Left ventricle myocardium inferior (tissue), 1 donor: Measurements from ENCODE around the gene RRP1. TPM values are rescaled to one million over a fixed set of nuclear protein-coding genes. Genes with fewer than 3 reads are reported as not detected.

Experiments used
- DNase-seq: peaks from one replicate; pipeline ENCODE4 v3.0.0-alpha.2; 2020
- H3K27ac ChIP-seq: fragments of 200-600 bp; replicated peaks from 2 replicates; pipeline ENCODE4 v1.8.0; 2021
- H3K27me3 ChIP-seq: fragments of 200-600 bp; 2 replicates; pipeline ENCODE4 v1.8.0; 2021; ENCODE audit warnings: low read depth
- H3K36me3 ChIP-seq: fragments of 200-600 bp; 2 replicates; pipeline ENCODE4 v1.8.0; 2021
- H3K4me1 ChIP-seq: fragments of 200-600 bp; 2 replicates; pipeline ENCODE4 v1.8.0; 2021
- H3K4me3 ChIP-seq: fragments of 200-600 bp; 2 replicates; pipeline ENCODE4 v1.8.0; 2021; ENCODE audit warnings: mild to moderate bottlenecking, moderate library complexity
- H3K9me3 ChIP-seq: fragments of 200-600 bp; replicated peaks from 2 replicates; pipeline ENCODE4 v1.8.0; 2021
- CTCF ChIP-seq: fragments of 200-600 bp; IDR thresholded peaks from 2 replicates; pipeline ENCODE4 v1.8.0; 2021; ENCODE audit warnings: antibody characterized with exemption, mild to moderate bottlenecking, borderline replicate concordance
- intact Hi-C: fragments of 100-400 bp; cut with micrococcal nuclease; formaldehyde crosslinking; loops from one replicate; pipeline ENCODE4 v1.11.0; 2022
- total RNA-seq: library from RNA; stranded (reverse); fragmentation: NEBNext Ultra II Directional; extraction: Animal tissue kit (Norgen Biotek cat#: 25700); gene quantifications from one replicate; pipeline ENCODE4 v1.2.1, GENCODE V29; 2021
- donor health status: DM: no; HTN: yes; CAD: no; lungs with severe emphysema.

Gene RRP1
- total RNA-seq, 1 donor from 2014 or later, result 8.5 TPM

GRCh38 chr21:43764576-43765495 lies 24.5 kb upstream of the RRP1 start:
- intact Hi-C loops, result loop anchor here (10.0 kb wide), 1 partner anchor 90 kb away; no protein-coding TSS in a partner anchor
- DNase-seq, result no peak
- Histone ChIP-seq H3K4me1 (peaks cover 8% of the 10 kb centered on the region), H3K4me3 (no peak overlapping the region), H3K9me3 (peaks cover 6% of the 10 kb centered on the region), H3K27ac (no peak overlapping the region), H3K36me3 (peaks cover 20% of the 10 kb centered on the region), H3K27me3 (no peaks in the 10 kb centered on the region)
- TF ChIP-seq CTCF, result no peak

GRCh38 chr21:43766734-43767497 lies 22.5 kb upstream of the RRP1 start:
- no peak for TF ChIP-seq CTCF
- H3K27me3 ChIP-seq, result no peaks in the 10 kb centered on the region
- H3K36me3 ChIP-seq, result peaks cover 8% of the 10 kb centered on the region
- H3K27ac ChIP-seq, result no peak overlapping the region
- intact Hi-C loops, result loop anchor here (10.0 kb wide), 1 partner anchor 92 kb away; no protein-coding TSS in a partner anchor
- peaks cover 6% of the 10 kb centered on the region for H3K9me3 ChIP-seq
- H3K4me1 ChIP-seq, result peaks cover 8% of the 10 kb centered on the region
- no peak for DNase-seq
- no peak overlapping the region for H3K4me3 ChIP-seq

GRCh38 chr21:43767498-43767983 lies 21.8 kb upstream of the RRP1 start:
- peaks cover 8% of the 10 kb centered on the region for H3K4me1 ChIP-seq
- intact Hi-C loops, result loop anchor here (10.0 kb wide), 1 partner anchor 93 kb away; no protein-coding TSS in a partner anchor
- no peak overlapping the region for H3K27ac ChIP-seq
- peaks cover 6% of the 10 kb centered on the region for H3K9me3 ChIP-seq
- no peaks in the 10 kb centered on the region for H3K27me3 ChIP-seq
- H3K36me3 ChIP-seq, result peaks cover 10% of the 10 kb centered on the region
- no peak overlapping the region for H3K4me3 ChIP-seq
- no peak for DNase-seq
- TF ChIP-seq CTCF, result no peak

- Histone ChIP-seq H3K4me3 (no peak overlapping the region), H3K9me3 (peaks cover under 1% of the 10 kb centered on the region), H3K27ac (no peak overlapping the region), H3K27me3 (no peaks in the 10 kb centered on the region), H3K4me1 (peaks cover 8% of the 10 kb centered on the region), H3K36me3 (peaks cover 11% of the 10 kb centered on the region)
- intact Hi-C loops, result loop anchor here (10.0 kb wide), 1 partner anchor 93 kb away; no protein-coding TSS in a partner anchor
- TF ChIP-seq CTCF, result no peak
- DNase-seq, result no peak
Measured at GRCh38 chr21:43767984-43768867, 21.2 kb upstream of the RRP1 start.

GRCh38 chr21:43768868-43769167 lies 20.6 kb upstream of the RRP1 start:
- Histone ChIP-seq H3K27me3 (no peaks in the 10 kb centered on the region), H3K4me3 (no peak overlapping the region), H3K9me3 (no peaks in the 10 kb centered on the region), H3K4me1 (peaks cover 14% of the 10 kb centered on the region), H3K27ac (no peak overlapping the region), H3K36me3 (peaks cover 15% of the 10 kb centered on the region)
- TF ChIP-seq CTCF, result no peak
- no peak for DNase-seq
- intact Hi-C loops, result loop anchor here (10.0 kb wide), 1 partner anchor 94 kb away; no protein-coding TSS in a partner anchor
